HG02870 (cell line): ENCODE measurements around the gene VPS26B.
"Not testable (repeated sequence)": the region's sequence is repeated elsewhere in the genome, so short reads cannot be mapped to it uniquely, and the experiment has no call there.

Source experiments
- ATAC-seq: cut with Tn5 transposase; IDR thresholded peaks from one replicate; pipeline ENCODE4 v1.9.1; 2021; ENCODE audit warnings: mild to moderate bottlenecking, moderate library complexity; ENCODE audit not compliant: unreplicated experiment

Gene VPS26B

DNA sequence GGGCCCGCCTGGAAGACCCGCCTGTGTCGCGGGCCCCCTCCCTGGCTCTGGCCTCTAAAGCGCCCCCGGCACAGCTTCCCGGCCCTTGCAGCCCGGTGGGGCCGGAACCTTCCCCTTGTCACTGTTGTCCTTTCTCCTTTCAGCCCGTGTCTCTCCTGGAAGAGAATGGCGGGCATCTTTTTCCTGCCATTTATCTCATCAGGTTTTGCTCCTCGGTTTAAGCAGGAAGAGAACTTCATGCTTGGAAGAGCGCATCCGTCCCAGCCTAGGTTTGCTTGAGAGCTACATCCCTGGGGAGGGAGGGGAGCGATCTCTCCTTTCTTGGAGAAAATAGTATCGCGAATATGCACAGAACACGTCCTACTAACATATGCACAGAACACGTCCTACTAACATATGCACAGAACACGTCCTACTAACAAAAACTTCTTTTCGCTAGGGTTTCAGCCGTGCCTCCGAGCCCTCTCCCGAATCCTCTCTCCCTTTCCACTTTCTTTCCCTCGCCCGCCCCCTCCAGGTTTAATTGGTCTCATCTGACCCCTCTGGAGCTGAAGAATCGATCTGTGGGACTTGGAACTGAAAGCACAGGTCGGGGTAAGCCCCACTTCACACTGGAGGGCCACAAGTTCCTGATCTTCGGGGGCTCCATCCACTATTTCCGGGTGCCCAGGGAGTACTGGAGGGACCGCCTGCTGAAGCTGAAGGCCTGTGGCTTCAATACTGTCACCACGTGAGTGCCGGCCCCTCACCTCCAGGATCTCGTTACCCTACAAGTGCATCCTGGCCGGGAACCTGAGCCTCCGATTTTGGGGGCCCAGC is 52.9 kb downstream of the VPS26B start:
- ATAC-seq = no peak

DNA sequence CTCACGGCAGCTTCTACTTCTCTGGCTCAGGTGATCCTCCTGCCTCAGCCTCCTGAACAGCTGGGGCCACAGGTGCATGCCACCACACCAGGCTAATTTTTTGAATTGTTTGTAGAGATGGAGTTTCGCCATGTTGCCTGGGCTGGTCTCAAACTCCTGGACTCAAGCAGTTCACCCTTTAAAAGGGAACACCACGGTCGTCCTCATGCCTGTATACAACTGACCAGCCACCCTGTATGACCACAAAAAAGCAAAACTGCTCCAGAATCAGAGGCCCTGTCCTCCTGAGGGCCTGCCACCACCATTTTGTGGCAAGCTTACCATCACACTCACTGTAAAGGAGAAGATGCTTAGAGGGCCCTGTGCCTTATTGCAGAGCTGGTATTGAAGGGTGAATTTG is 53.9 kb downstream of the VPS26B start:
- ATAC-seq = no peak

- ATAC-seq = not testable (repeated sequence)
Measured at GRCh38 chr11:134281635-134282034, 57.2 kb downstream of the VPS26B start.

DNA sequence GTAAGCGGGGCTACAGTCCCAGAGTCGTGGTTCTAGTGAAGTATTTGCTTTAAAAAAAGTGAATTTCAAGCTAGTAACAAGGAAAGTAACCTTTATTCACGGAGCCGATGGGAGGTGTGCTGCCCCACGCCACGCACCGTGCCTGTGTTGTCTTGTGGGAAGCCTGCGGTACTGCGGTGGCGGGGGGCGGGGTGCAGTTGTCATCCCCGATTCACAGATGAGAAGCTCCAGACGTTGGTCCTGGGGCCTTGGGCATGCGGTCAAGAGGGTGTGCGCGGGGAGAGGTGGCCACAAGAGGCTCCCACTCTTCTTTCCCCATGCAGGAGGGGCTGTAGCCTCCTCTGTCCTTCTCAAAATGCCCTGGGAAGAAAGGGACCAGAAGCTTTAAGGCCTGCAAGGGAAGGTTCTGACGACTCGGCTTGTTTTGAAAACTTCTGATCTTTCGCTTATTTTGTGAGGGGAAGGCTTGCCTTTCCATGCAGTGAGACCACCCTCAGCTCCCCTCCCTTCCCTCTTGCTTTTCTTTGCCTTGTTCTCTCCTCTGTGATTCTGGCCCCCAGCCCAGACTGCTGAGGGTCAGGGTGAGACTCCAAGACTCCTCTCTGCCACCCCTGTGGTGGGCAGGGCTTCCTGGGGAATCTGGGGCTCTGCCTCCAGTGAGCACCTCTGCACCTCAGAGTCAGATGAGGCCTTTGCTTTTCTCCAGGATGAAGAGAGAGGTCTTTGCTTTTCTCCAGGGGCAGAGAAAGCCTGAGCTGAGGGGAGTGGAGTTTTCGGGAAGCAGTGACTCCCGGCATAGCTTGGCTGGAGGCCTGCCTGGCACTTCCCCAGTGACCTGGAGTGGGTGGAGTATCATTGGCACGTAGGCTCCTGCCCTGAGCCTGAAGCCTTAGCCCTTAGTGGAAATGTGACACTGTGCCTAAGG is 57.9 kb downstream of the VPS26B start:
- no peak for ATAC-seq

- no peak for ATAC-seq
Measured at GRCh38 chr11:134283461-134284230, 59.2 kb downstream of the VPS26B start.

- ATAC-seq = not testable (repeated sequence)
Measured at GRCh38 chr11:134284349-134284748, 59.9 kb downstream of the VPS26B start.

DNA sequence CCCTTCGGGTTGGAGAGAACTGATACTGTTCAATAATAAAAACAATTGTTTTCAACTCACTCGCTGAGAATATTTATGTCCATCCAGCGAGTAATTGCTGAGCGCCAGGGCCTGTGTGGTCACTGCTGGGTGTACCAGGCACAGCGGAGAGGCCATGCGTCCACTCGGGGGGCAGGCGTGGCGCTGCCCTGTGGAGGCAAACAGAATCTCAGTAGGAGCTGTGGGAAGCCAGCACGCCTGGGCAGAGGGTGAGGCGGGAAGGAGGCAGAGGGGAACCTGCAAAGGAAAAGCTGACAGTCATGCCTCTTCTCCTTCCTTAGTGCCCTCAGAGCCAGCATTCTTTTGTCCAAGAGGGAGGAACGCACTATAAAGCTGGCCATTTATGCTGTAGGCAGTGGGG is 63.1 kb downstream of the VPS26B start:
- ATAC-seq = no peak

- no peak for ATAC-seq
Measured at GRCh38 chr11:134288486-134288885, 64.0 kb downstream of the VPS26B start.

DNA sequence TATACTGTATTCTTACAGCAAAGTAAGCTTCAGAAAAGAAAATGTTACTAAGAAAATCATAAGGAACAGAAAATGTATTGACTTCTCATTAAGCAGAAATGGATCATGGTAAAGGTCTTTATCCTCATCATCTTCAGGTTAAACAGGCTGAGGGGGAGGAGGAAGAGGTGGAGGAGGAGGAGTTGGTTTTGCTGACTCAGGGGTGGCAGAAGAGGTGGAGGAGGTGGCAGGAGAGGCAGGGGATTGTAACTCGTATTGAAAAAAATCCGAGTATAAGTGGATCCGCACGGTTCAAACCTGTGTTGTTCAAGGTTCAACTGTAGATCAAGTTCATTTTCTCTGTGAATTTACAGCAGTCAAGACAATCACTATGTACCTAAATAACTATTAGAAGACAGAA is 64.7 kb downstream of the VPS26B start:
- ATAC-seq = no peak

GRCh38 chr11:134289789-134290188 is 65.3 kb downstream of the VPS26B start:
- no peak for ATAC-seq

GRCh38 chr11:134290646-134291045 is 66.2 kb downstream of the VPS26B start:
- ATAC-seq = no peak

DNA sequence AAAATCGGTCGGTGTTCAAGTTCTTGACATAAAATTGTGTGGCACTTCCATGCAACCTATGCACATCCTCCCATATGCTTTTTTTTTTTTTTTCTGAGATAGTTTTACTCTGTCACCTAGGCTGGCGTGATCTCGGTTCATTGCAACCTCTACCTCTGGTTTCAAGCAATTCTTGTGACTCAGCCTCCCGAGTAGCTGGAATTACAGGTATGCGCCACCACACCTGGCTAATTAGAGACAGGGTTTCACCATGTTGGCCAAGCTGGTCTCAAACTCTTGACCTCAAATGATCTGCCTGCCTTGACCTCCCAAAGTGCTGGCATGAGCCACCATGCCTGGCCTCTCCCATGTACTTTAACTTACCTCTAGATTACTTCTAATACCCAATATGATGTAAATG is 66.7 kb downstream of the VPS26B start:
- ATAC-seq = no peak

DNA sequence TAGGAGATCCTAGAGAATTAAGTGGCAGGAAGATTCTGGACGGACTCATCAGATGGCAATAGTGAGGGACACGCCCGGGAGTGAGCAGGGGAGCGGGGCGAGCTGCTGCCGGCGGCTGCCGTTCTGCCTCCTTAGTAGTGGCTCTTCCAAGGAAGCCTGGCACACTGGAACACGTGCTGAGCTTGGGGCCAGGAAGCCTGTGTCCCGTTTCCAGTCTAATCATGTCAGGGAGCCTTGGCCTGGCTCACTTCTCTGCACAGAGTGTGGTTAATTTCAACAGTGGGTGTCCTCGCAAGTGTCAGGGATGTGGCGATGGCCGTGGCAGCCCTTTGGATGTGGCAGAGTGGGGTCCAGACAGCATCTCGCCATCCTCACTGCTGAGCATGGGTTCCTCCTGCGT is 68.2 kb downstream of the VPS26B start:
- ATAC-seq = no peak

- ATAC-seq = no peak
Measured at GRCh38 chr11:134293119-134294113, 68.9 kb downstream of the VPS26B start.

- no peak for ATAC-seq
Measured at GRCh38 chr11:134294664-134295063, 70.2 kb downstream of the VPS26B start.
